ENCODE data around the gene NR2C2. TPM values are rescaled to one million over a fixed set of nuclear protein-coding genes. Genes with fewer than 3 reads are reported as not detected.

The NR2C2 gene
- total and polyA plus RNA-seq, 3 donors from 2014 or later: 52.6 to 87.5 (median 85.2) TPM

GRCh38 chr3:14950274-14950673 is 2.9 kb downstream of the NR2C2 start:
- no peaks in the 10 kb centered on the region for H3K36me3 ChIP-seq (ENCODE audit: low read depth, missing control alignments)
- H3K4me3 ChIP-seq: no peak overlapping the region
- intact Hi-C loops (cut with DNase I; ENCODE audit: low total_unique reads): no loop called here
- whole genome bisulfite sequencing, 2 donors: 51 to 60% methylated on average over 2 of the region's 2 CpGs
- H3K27ac ChIP-seq: no peak overlapping the region
- no peak for DNase-seq
- peaks cover 13% of the 10 kb centered on the region for H3K4me1 ChIP-seq
- H3K9me3 ChIP-seq: no peaks in the 10 kb centered on the region
- H3K27me3 ChIP-seq: no peaks in the 10 kb centered on the region
- TF ChIP-seq POLR2A (IDR thresholded peaks at IDR 0.05) (no peak), CTCF (IDR thresholded peaks at IDR 0.05) (no peak)

GRCh38 chr3:14957153-14957552 is 9.8 kb downstream of the NR2C2 start:
- no peak for TF ChIP-seq CTCF (IDR thresholded peaks at IDR 0.05)
- TF ChIP-seq POLR2A (IDR thresholded peaks at IDR 0.05): no peak
- Histone ChIP-seq H3K27ac (no peak overlapping the region), H3K4me1 (peaks cover 5% of the 10 kb centered on the region), H3K9me3 (no peaks in the 10 kb centered on the region), H3K27me3 (no peaks in the 10 kb centered on the region), H3K4me3 (no peak overlapping the region), H3K36me3 (ENCODE audit: low read depth, missing control alignments) (no peaks in the 10 kb centered on the region)
- intact Hi-C loops (cut with DNase I; ENCODE audit: low total_unique reads): no loop called here
- DNase-seq: no peak
- WGBS, 2 donors: 83 to 89% methylated on average over 1 of the region's 1 CpG

- TF ChIP-seq POLR2A (IDR thresholded peaks at IDR 0.05): no peak
- TF ChIP-seq CTCF (IDR thresholded peaks at IDR 0.05): no peak
- H3K27ac ChIP-seq: no peak overlapping the region
- 15 to 24% methylated on average over 1 of the region's 1 CpG for WGBS, 2 donors
Observed at GRCh38 chr3:14957925-14958324, 10.5 kb downstream of the NR2C2 start.

GRCh38 chr3:14959359-14959943 is 12.1 kb downstream of the NR2C2 start:
- Histone ChIP-seq H3K27ac (no peak overlapping the region), H3K4me3 (no peak overlapping the region), H3K27me3 (no peaks in the 10 kb centered on the region), H3K36me3 (ENCODE audit: low read depth, missing control alignments) (no peaks in the 10 kb centered on the region), H3K4me1 (peaks cover 5% of the 10 kb centered on the region), H3K9me3 (no peaks in the 10 kb centered on the region)
- TF ChIP-seq CTCF (IDR thresholded peaks at IDR 0.05) (no peak), POLR2A (IDR thresholded peaks at IDR 0.05) (no peak)
- intact Hi-C loops (cut with DNase I; ENCODE audit: low total_unique reads): no loop called here
- no peak for DNase-seq
- 43 to 62% methylated on average over 2 of the region's 2 CpGs for WGBS, 2 donors

More at GRCh38 chr3:14957925-14958324, 10.5 kb downstream of the NR2C2 start:
- H3K9me3 ChIP-seq: no peaks in the 10 kb centered on the region
- peaks cover 5% of the 10 kb centered on the region for H3K4me1 ChIP-seq
- DNase-seq: no peak
- H3K36me3 ChIP-seq (ENCODE audit: low read depth, missing control alignments): no peaks in the 10 kb centered on the region
- H3K4me3 ChIP-seq: no peak overlapping the region
- no peaks in the 10 kb centered on the region for H3K27me3 ChIP-seq
- intact Hi-C loops (cut with DNase I; ENCODE audit: low total_unique reads): no loop called here

- peaks cover 5% of the 10 kb centered on the region for H3K4me1 ChIP-seq
- H3K9me3 ChIP-seq: no peaks in the 10 kb centered on the region
- no peak for TF ChIP-seq POLR2A (IDR thresholded peaks at IDR 0.05)
- TF ChIP-seq CTCF (IDR thresholded peaks at IDR 0.05): no peak
- H3K36me3 ChIP-seq (ENCODE audit: low read depth, missing control alignments): no peaks in the 10 kb centered on the region
- 91 to 95% methylated on average over 5 of the region's 5 CpGs for WGBS, 2 donors
- intact Hi-C loops (cut with DNase I; ENCODE audit: low total_unique reads): no loop called here
- H3K27me3 ChIP-seq: no peaks in the 10 kb centered on the region
- no peak for DNase-seq
- H3K27ac ChIP-seq: no peak overlapping the region
- no peak overlapping the region for H3K4me3 ChIP-seq
Observed at GRCh38 chr3:14962762-14963161, 15.4 kb downstream of the NR2C2 start.
